ENCODE data around the gene PPIP5K2. TPM values are rescaled to one million over a fixed set of nuclear protein-coding genes. Genes with fewer than 3 reads are reported as not detected.

PPIP5K2 gene
- total RNA-seq, 4 donors from 2014 or later, result 23.9 to 64.6 (median 44.4) TPM

GRCh38 chr5:103086547-103086946, 33.6 kb upstream of the PPIP5K2 start:
- no peaks in the 10 kb centered on the region for H3K27me3 ChIP-seq
- no peak overlapping the region for H3K4me3 ChIP-seq
- no peaks in the 10 kb centered on the region for H3K4me1 ChIP-seq
- TF ChIP-seq, protein P1, sequence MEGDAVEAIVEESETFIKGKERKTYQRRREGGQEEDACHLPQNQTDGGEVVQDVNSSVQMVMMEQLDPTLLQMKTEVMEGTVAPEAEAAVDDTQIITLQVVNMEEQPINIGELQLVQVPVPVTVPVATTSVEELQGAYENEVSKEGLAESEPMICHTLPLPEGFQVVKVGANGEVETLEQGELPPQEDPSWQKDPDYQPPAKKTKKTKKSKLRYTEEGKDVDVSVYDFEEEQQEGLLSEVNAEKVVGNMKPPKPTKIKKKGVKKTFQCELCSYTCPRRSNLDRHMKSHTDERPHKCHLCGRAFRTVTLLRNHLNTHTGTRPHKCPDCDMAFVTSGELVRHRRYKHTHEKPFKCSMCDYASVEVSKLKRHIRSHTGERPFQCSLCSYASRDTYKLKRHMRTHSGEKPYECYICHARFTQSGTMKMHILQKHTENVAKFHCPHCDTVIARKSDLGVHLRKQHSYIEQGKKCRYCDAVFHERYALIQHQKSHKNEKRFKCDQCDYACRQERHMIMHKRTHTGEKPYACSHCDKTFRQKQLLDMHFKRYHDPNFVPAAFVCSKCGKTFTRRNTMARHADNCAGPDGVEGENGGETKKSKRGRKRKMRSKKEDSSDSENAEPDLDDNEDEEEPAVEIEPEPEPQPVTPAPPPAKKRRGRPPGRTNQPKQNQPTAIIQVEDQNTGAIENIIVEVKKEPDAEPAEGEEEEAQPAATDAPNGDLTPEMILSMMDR (IDR thresholded peaks at IDR 0.05), result no peak
- TF ChIP-seq POLR2AphosphoS5 (IDR thresholded peaks at IDR 0.05) (no peak), POLR2A (IDR thresholded peaks at IDR 0.05) (no peak), EP300 (IDR thresholded peaks at IDR 0.05; ENCODE audit: low read depth) (no peak)
- no peak overlapping the region for H3K27ac ChIP-seq
- WGBS, 2 donors (ENCODE audit: low coverage in 1 of 2), result 98 to 100% methylated on average over 1 of the region's 1 CpG
- peaks cover 0 to 38% (median 15%) of the 10 kb centered on the region in 4 donors for H3K36me3 ChIP-seq
- in situ Hi-C loops (cut with MboI; ENCODE audit: low pct_ligation_motif_present in 1 of 4, low pct_unique_long_range_greater_than_20kb in 1 of 4, low sequenced_read_pairs in 3 of 4) (no loop called here), intact Hi-C loops (cut with DNase I; ENCODE audit: low total_unique reads) (no loop called here)
- DNase-seq, result no peak
- H3K9me3 ChIP-seq, result peaks cover 21 to 23% of the 10 kb centered on the region in 2 donors

- intact Hi-C loops (cut with DNase I; ENCODE audit: low total_unique reads), result no loop called here
- in situ Hi-C loops (cut with MboI; ENCODE audit: low pct_ligation_motif_present in 1 of 4, low pct_unique_long_range_greater_than_20kb in 1 of 4, low sequenced_read_pairs in 3 of 4), result no loop called here
- Histone ChIP-seq H3K4me1 (no peaks in the 10 kb centered on the region), H3K27me3 (no peaks in the 10 kb centered on the region), H3K27ac (no peak overlapping the region), H3K36me3 (peaks cover 0 to 36% (median 15%) of the 10 kb centered on the region in 4 donors), H3K4me3 (no peak overlapping the region), H3K9me3 (peaks cover under 1 to 7% of the 10 kb centered on the region in 2 donors)
- DNase-seq, result no peak
- 100% methylated on average over 1 of the region's 1 CpG for WGBS, 2 donors (ENCODE audit: low coverage in 1 of 2)
- TF ChIP-seq EP300 (IDR thresholded peaks at IDR 0.05; ENCODE audit: low read depth), result no peak
- TF ChIP-seq POLR2A (IDR thresholded peaks at IDR 0.05), result no peak
- TF ChIP-seq, protein P1 (IDR thresholded peaks at IDR 0.05), result no peak
- TF ChIP-seq POLR2AphosphoS5 (IDR thresholded peaks at IDR 0.05), result no peak
Observed at GRCh38 chr5:103089272-103089671, 30.8 kb upstream of the PPIP5K2 start.

DNA sequence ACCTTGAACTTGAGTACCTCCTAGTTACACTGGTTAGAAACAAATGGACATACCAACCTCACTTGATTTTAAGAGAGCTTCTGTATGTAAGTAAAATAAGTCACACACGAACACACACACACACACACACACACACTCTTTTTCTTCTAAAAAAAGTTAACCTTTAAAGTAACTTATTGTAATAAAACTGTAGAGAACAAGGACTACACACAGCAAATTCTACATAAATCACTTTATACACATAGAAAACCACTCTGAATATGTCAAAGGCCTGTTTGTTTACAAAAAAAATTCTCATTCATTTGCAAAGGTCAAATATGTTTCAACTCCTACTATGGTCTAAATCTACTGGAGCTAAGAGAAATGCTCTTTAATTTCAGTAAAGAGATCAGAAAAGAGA, 29.3 kb upstream of the PPIP5K2 start:
- no peak overlapping the region for H3K4me3 ChIP-seq
- intact Hi-C loops (cut with DNase I; ENCODE audit: low total_unique reads) (no loop called here), in situ Hi-C loops (cut with MboI; ENCODE audit: low pct_ligation_motif_present in 1 of 4, low pct_unique_long_range_greater_than_20kb in 1 of 4, low sequenced_read_pairs in 3 of 4) (no loop called here)
- no peaks in the 10 kb centered on the region for H3K4me1 ChIP-seq
- TF ChIP-seq POLR2AphosphoS5 (IDR thresholded peaks at IDR 0.05), result no peak
- TF ChIP-seq EP300 (IDR thresholded peaks at IDR 0.05; ENCODE audit: low read depth), result no peak
- no peak for TF ChIP-seq POLR2A (IDR thresholded peaks at IDR 0.05)
- TF ChIP-seq, protein P1 (IDR thresholded peaks at IDR 0.05), result no peak
- peaks cover 0 to 27% (median 12%) of the 10 kb centered on the region in 4 donors for H3K36me3 ChIP-seq
- no peaks in the 10 kb centered on the region for H3K9me3 ChIP-seq
- WGBS, 2 donors (ENCODE audit: low coverage in 1 of 2), result 89 to 100% methylated on average over 1 of the region's 1 CpG
- DNase-seq, result no peak
- no peak overlapping the region for H3K27ac ChIP-seq
- no peaks in the 10 kb centered on the region for H3K27me3 ChIP-seq

- Histone ChIP-seq H3K36me3 (peaks cover 0 to 19% (median 5%) of the 10 kb centered on the region in 4 donors), H3K27ac (no peak overlapping the region), H3K4me3 (no peak overlapping the region), H3K4me1 (no peaks in the 10 kb centered on the region), H3K27me3 (no peaks in the 10 kb centered on the region), H3K9me3 (no peaks in the 10 kb centered on the region)
- no peak for DNase-seq
- 96 to 100% methylated on average over 2 to 3 of the region's 3 CpGs for WGBS, 2 donors (ENCODE audit: low coverage in 1 of 2)
- no peak for TF ChIP-seq POLR2A (IDR thresholded peaks at IDR 0.05)
- no peak for TF ChIP-seq EP300 (IDR thresholded peaks at IDR 0.05; ENCODE audit: low read depth)
- TF ChIP-seq, protein P1 (IDR thresholded peaks at IDR 0.05), result no peak
- no peak for TF ChIP-seq POLR2AphosphoS5 (IDR thresholded peaks at IDR 0.05)
- intact Hi-C loops (cut with DNase I; ENCODE audit: low total_unique reads) (no loop called here), in situ Hi-C loops (cut with MboI; ENCODE audit: low pct_ligation_motif_present in 1 of 4, low pct_unique_long_range_greater_than_20kb in 1 of 4, low sequenced_read_pairs in 3 of 4) (no loop called here)
Observed at GRCh38 chr5:103092676-103093075, 27.4 kb upstream of the PPIP5K2 start.

All from transverse colon (tissue), 4 donors.